H1 (cell line): ENCODE data around the gene TRMT44. TPM values are rescaled to one million over a fixed set of nuclear protein-coding genes. Genes with fewer than 3 reads are reported as not detected.

ENCODE experiments used
- CHD7 ChIP-seq: fragments of 300-600 bp; sonication (generic); IDR thresholded peaks from 2 replicates; pipeline ENCODE4 v1.7.1; 2012; ENCODE audit warnings: low read length, moderate library complexity, mild to moderate bottlenecking, inconsistent platforms; ENCODE audit not compliant: insufficient replicate concordance
- polyA plus RNA-seq, 7 experiments: library from polyadenylated mRNA; depleted of rRNA in 3 of 7; stranded (reverse) in 5 of 7; unstranded in 2 of 7; fragments of >200 nt in 5 of 7; fragments of 200-250 nt in 2 of 7; gene quantifications; 1 replicate in 5 of 7; 2 replicates in 1 of 7; 4 replicates in 1 of 7; pipeline versions ENCODE4 v1.2.1 to v1.2.3, GENCODE V29; 2011 to 2013; ENCODE audit warnings: missing spikeins in 2 of 7, mixed read lengths in 2 of 7
- total RNA-seq: library from RNA; stranded (reverse); fragmentation: NEBNext Ultra II Directional; extraction: Animal tissue kit (Norgen Biotek cat#: 25700); gene quantifications from 2 replicates; pipeline ENCODE4 v1.2.1, GENCODE V29; 2021

The TRMT44 gene
- total and polyA plus RNA-seq, 2 of the 8 experiments (the other 6 are each of a cell fraction or from before 2014, with no cell fraction given): 8.6 to 23.9 TPM

- TF ChIP-seq CHD7: no peak
Measured at GRCh38 chr4:8494218-8494617, 53.6 kb downstream of the TRMT44 start (continued).
